AG08396 (cell line): ENCODE measurements around the gene AWAT1.
"Not testable (repeated sequence)": the region's sequence is repeated elsewhere in the genome, so short reads cannot be mapped to it uniquely, and the experiment has no call there.

Experiments
- DNase-seq: peaks from one replicate; pipeline ENCODE4 v3.0.0; 2012; ENCODE audit warnings: low spot score, mixed read lengths

Gene AWAT1

DNA sequence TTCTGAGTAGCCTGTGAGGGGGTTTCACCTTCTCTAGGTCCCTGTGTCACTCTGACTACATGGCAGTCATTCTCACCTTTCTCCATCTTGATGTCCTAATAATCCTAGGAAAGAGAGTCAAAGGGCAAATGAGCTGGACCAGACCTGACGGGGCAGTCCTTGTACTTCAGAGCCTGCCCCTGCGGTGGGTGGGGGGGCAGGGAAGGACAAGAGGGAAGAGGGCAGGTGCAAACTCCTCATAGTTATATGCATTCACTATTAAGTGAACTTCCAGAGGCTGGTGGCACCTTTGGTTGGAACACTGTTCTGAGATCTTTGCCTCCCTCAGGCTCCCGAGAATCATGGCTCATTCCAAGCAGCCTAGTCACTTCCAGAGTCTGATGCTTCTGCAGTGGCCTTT is at the start of gene AWAT1:
Gene AWAT1 (plus strand): TSS at position 301 of the 400 bp plus-strand sequence. CDS start 41 bp downstream, at position 342.
- DNase-seq = no peak

DNA sequence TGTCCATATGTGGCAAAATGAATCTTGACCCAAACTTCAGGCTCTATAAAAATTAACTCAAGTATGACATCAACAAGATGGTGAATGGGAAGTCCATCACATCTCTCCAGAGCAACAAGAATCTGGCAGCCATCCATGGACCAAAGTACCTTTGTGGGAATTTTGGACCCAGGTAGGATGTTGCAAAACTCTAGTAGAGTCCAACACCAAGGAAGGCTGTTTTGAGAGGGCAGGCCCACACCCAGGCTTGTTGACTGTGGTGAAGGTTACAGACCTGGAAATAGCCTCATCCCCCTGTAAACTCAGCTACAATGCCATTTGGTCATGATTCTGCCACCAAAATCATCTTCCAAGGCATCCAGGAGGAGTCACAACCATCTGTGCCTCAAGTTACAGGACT is 44.2 kb upstream of the AWAT1 start:
- DNase-seq = no peak

DNA sequence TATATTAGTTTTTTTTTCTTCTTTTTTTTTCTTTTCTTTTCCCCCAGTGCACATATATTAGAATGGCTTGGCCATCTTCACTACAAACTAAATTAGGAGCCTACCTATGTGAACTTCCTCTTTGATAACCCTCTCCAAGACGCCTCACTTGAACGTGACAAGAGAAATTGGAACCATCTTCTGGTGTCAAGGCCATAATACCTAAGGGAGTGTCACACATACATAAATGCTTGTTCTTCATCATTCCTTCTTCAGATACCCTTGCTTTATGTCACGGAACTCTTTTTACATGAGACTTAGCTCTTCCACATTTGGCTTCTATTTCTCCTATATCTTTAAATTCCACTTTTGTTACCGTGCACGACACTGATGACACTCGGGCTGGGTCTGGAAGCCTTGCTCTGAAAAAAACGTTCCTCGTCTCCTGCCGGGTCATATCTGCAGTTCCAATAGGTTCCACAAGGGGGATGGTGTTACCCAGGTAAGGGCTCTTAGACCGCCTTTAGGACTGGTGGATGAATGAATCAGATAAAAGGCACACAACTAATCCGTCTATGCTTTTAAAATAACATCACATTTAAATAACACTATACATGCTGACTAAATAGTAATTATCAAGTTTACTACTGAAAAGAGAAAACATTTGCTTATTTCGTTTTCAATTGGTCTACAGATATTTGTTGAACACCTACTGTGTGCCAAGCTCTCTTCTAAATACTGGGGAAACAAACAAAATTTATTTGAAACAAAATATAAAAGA is 37.3 kb upstream of the AWAT1 start:
- peak; percentile 32 for DNase-seq

DNA sequence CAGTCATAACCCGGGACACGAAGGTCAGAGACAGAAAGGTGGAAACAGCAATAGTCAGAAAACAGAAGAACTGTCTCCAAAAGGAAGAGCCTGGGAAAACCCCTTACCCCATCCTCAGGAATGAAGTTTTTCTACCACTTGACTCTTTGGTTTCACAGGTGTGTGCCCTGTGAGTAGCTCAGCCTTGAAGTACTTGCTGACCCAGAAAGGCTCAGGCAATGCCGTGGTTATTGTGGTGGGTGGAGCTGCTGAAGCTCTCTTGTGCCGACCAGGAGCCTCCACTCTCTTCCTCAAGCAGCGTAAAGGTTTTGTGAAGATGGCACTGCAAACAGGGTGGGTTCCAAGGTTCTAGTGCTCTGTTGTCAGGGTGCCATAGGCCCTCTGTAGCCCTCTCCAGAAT is 32.7 kb upstream of the AWAT1 start:
- DNase-seq = no peak

DNA sequence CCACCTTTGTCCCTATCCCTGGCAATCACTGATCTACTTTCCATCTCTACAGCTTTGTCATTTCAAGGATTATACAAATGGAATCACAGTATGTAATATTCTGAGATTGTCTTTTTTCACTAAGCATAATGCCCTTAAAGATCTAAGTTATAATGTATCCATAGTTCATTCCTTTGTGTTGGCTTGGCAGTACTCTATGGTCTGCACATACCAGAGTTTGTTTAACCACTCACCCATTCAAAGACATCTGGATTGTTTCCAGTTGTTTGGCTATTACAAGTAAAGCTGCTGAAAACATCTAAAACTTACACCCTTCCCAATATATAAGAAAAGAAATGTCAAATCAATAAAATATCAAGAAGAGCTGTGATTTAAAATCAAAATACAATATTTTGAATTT is 26.0 kb upstream of the AWAT1 start:
- no peak for DNase-seq

DNA sequence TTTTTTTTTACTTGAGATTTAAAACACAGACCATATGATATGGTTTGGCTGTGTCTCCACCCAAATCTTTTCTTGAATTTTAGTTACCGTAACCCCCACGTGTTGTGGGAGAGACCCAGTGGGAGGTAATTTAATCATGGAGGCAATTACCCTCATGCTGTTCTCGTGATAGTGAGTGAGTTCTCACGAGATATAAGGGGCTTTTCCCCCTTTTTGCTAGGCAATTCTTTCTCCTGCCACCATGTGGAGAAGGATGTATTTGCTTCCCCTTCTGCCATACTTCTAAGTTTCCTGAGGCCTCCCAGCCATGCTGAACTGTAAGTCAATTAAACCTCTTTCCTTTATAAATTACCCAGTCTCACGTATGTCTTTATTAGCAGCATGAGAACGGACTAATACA is 24.9 kb upstream of the AWAT1 start:
- not testable (repeated sequence) for DNase-seq

DNA sequence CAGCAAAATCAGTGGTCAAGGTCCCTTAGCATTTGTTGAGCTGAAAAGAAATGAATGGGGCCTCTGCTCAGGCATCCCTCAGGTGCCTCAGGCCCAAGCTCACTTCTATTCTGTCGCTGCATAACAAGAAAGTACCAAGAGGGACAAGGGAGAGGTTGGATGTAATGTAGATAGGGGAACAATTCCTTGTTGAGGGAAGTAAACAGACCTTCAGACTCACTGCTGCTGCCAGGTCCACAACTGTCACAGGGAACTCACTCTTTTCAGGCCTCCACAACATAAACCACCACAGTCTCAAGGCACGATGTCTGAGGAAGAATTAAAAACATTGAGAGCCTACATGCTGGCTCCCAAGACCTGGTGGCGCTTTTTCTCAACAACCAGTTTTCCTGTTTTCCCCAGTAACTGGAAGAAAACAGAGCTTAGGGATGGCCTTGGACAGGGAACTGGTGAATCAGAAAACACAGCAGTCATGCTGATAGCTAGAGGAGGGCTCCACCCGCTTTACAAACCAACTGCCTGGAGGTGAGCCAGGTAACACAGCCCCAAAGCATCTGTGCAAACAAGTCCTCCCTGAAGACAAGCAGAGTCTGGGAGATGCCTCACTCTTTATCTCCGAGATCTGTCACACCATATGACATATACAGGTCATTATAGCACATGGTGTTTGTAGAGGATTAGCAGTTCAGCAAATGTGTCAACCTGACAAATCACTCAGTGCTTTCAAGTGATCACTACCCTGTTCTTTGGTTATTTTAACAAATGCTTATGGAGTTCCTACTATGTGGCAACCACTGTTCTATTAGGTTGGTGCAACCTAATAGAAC is 14.3 kb upstream of the AWAT1 start:
- DNase-seq = no peak

DNA sequence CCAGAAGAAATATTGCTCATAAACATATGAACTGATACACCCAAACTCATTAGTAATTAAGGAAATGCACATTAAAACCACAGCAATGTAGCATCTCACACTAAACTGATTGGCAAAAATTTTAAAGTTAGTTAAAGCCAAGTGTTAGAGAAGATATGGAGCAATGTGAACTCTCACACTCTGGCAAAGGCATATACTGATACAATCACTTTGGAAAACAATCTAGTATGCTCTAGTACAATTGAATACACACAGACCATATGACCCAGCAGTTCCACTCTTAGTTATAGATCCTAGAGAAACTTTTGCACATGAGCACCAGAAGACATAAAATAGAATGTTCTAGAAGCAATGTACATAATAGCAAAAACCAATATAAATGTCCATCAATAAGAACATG is 8.4 kb upstream of the AWAT1 start:
- DNase-seq = no peak

DNA sequence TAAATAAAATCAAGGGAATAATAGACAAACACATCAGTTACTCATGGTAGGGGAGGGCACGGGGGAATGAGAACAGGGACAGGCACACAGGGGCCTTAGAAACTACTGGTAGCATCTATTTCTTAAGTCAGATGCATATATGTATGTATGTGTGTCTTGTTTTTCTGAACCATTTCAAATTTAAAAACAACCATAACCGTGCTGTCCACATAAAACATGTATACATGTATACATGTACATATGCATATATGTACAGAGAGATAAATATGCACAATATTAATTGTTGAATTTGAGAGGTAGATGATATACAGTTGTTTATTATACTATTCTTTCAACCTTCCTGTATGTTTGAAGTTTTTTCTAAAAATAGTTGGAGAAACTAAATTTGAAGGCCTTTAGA is 7.8 kb upstream of the AWAT1 start:
- DNase-seq = no peak

DNA sequence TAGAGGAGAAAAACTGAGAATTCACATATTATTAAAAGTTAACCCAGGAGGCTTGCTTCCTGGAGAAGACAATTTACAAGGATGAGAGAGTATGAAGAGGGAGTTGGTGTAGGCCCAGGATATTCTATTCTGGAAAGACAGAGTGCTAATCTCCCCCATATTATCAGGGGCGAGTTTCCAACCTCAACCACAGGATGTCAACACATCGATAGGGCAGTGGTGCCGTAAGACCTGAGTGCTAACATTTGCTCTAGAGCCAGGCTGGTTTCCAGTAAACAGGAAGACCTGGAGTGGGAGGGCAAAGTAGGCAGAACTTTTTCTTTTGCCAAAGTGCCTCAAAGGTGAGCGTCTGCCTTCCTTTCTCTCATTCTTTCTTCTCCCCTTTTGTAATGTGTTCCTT is 2.8 kb upstream of the AWAT1 start:
- no peak for DNase-seq

DNA sequence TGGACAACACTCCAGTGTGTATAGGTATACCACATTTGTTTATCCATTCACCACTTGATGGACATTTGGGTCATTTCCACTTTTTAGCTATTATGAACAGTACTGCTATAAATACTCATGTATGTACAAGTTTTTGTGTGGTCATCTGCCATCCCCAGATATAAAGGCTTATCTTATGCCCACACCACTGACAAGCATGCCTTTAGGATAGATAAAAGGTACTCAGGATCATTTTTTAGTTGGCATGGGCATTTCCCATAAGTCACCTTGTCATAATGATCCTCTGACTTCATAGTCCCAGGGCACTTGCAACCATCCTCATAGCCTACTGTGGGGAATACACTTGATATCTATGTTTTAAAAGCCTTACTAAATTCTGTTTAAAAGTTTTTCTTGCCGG is 6.3 kb downstream of the AWAT1 start:
- no peak for DNase-seq

DNA sequence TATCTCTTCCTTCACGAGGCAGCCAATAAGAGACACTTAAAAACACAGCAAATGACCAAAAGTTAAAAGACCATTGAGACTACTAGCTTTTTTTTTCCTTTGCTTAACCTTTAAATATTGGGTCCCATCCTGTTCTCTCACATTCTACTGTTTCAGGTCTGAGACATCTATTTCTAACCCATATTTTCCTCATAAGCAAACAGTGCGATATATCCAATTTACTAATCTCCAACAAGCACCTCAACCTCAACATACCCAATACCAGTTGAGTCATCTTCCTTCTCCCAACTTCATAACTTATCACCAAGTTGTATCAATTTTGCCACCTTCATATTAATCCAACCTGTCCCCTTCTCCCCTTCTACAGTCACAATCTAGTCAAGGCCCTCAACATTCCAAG is 7.0 kb downstream of the AWAT1 start:
- no peak for DNase-seq

DNA sequence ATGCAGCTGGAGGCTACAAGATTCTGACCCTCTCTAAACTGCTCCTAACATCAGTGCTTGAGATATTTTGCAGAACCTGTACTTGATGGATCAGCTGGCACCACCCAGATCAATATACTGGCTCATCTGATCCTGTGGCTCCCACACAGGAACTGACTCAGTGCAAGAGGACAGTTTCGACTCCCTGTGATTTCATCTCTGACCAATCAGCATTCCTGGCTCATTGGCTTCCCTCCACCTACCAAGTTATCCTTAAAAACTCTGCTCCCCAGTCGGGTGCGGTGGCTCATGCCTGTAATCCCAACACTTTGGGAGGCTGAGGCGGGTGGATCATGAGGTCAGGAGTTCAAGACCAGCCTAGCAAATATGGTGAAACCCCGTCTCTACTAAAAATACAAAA is 9.1 kb downstream of the AWAT1 start:
- not testable (repeated sequence) for DNase-seq

DNA sequence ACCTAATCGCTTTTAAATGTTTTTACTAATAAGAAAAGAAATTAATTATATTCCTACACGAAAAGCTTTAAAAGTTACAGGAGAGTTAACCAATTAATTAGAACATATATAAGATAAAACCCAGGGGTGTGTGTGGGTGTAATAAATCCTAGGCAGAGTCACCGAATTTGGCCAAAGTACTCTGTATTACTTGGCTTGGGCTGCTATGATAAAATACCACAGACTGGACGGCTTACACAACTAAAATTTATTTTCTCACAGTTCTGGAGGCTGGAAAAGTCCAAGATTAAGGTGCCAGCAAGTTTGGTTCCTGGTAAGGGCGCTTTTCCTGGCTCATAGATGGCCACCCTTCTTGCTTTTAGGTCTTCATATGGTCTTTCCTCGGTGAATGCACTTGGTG is 10.4 kb downstream of the AWAT1 start:
- no peak for DNase-seq

DNA sequence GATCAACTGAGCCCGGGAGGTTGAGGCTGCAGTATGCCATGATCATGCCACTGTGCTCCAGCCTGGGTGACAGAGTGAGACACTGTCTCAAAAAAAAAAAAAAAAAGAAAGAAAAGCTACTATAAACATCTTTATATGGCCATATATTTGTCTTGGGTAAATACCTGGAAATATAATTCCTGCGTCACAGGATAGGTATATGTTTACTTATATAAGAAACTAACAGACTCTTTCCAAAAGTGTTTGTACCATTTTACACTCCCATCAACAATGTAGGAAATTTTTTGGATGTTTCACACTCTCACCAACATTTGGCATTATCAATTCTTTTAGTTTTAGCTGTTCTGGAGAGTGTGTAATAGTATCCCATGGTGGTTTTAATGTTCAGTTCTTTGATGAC is 12.8 kb downstream of the AWAT1 start:
- DNase-seq = no peak

DNA sequence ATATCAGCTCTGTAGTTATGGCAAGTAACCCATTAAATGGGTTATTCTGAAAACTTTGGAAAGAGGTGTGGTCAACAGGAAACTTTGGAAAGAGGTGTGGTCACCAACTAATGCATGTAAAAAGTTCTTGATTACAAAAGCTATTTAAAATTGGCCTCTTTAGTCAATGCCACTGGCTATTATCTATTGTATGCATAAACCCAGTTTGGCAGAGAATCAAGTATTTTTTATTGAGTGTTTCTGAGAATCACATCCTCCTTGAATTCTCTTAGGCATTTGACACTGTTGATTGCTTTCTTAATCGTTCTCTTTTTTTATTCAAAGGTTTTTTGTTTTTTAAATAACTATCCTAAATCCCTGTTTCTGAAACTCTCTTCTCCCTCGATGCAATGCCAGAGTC is 18.0 kb downstream of the AWAT1 start:
- no peak for DNase-seq

DNA sequence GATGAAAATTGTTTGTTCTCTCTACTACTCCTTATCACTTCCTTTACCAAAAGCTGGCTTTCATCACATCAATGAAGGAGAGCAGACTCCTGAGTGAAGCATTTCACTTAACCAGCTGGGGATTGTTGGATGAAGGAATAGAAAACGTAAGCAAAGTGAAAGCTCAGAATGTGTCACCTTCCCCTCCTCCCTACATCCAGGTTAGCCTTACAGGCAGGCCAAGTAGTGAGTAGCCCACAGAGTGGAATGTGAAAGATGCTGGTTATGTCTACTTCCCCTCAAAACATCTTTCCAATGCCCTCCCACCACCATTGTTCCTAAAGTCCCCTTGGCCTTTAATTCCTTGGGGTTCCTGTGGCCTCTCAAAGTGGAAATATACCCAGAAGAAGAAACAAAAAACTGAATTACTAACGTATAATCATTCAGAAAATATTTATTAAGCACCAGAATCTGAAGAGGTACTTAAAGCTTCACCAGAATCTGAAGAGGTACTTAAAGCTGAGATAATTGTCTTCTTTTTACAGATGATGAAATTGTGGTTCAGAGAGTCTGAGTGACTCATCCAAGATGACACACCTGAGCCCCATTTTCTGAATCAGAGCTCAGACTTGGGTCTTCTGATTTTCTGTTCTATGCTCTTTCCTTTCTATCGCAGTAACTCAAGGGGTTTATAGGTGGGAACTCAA is 19.1 kb downstream of the AWAT1 start:
- DNase-seq = no peak

DNA sequence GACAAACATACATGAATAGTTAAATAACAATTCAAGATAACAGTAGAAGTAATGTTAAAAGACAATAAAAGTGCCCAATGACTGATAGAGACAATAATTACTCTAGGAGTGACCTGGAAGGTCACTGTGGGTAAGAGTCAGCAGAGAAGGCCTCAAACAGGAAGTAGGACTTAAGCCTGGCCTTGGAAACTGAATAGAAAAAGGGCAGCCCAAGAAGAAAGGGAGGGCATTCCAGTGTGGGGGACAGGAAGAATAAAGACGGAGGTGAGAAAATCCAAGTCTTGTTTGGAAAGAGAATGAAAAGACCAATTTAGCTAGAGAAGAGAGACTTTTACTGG is 19.6 kb downstream of the AWAT1 start:
- no peak for DNase-seq

DNA sequence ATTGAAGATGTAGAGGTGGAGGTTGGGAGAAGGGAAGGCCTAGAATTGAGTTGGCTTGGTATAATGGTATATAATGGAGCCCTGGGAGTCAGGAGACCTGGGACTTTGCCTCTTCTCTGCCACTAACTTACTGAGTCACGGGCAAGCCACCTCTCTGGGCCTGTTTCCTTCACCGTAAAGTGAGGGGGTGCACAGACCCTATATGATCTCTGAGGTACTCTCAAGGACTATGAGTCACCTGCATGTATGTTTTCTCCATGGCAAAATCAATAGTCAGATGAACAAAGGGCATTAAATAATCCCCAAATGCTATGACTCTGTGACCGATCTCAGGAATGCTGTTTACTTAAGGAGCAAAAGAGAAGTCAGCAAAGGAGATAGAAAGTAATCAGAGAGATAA is 20.5 kb downstream of the AWAT1 start:
- no peak for DNase-seq

DNA sequence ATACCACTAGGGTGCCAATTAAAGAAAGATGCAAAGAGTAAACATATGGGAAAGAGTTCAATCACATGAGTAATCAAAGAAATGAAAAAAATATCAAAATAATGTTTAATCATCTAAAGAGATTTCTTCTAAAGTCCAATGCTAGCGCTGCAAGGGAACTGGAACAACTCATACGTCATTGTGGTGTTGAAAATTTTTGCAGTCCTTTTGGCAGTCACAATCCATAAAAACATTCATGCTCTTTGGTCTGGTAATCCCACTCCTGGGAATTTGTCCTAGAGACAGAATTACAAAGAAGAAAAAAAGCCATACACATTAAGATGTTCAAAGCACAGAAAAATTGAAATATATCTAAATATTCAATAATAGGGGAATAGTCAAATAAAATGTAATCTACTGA is 21.0 kb downstream of the AWAT1 start:
- DNase-seq = no peak

DNA sequence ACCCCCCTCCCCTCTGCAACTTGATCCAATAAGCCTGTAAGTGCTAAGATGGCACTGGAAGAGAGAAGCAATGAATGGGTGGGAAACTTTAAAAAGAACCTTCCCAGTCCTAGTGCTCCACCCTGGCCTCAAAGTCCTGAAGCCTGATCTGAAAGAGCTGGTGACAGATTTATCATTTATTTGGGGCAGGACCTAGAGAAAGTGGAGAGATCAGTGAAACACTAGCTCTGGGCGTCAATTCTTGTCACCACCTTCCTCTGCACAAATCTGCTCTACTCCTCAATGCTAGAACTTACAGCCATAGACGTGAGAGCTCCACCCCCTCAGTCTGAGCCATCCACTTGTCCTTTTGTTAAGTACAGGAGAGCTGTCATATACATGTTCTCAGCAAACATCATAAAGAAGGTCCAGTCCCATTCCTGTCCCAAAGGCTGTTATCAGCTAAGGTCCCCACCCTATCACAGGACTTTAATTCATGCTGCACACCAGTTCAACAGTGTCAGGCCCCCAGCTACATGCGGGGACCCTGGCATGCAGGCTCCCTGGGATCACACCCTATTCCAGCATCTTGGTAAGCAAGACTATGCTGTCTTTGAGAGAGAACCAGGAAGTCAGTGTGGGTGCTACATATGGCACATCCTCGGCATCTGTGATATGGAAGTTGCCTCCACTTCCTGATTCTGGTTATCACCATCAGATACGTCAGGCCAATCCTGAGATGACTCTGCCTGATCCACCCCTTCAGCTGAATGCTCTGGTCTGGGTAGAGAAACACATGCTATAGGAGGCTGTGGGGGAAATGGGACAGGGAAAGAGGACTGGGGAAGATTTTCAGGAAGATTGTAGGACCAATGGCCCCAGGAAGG is 23.2 kb downstream of the AWAT1 start:
- no peak for DNase-seq

DNA sequence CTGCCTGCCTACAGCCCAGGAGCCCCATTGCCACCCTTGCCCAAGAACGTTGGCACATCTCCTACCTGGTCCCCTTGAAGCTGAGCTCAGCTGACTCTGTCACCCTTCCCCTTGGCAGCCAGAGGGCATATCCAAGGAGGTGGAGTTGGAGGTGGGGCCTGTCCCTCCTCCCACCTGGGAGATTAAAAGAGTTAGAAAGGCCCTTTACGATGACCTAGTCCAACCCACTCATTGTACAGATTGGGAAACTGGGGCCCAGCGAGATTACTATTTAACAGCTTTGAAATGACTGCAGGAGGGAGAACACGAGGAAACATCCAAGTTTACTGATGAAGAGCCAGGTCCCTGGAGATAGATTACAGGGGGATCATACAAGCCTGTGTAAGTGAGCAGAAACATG is 25.6 kb downstream of the AWAT1 start, which contains the start of gene P2RY4:
Gene P2RY4 (minus strand): TSS at position 101 of the 400 bp plus-strand sequence. CDS start 580 bp downstream, outside the sequence.
- no peak for DNase-seq
